ENCODE results near the gene FAM193A. TPM values are rescaled to one million over a fixed set of nuclear protein-coding genes. Genes with fewer than 3 reads are reported as not detected.

Gene FAM193A
- polyA plus RNA-seq, 1 experiment = 5.9 TPM

- Histone ChIP-seq H3K4me3 (ENCODE audit: low read depth, low read length) (no peak overlapping the region), H3K27ac (ENCODE audit: low read depth, low read length) (no peak overlapping the region), H3K9me3 (ENCODE audit: control insufficient read depth, insufficient read depth, low read length) (no peaks in the 10 kb centered on the region; the same call in 1 of the 2 replicates), H3K27me3 (ENCODE audit: control insufficient read depth, insufficient read depth, low read length) (no peaks in the 10 kb centered on the region)
- ChIA-PET POLR2A (no interaction called here), CTCF (no interaction called here)
- no peak for DNase-seq (ENCODE audit: low read depth, low spot score)
- TF ChIP-seq, protein P1, sequence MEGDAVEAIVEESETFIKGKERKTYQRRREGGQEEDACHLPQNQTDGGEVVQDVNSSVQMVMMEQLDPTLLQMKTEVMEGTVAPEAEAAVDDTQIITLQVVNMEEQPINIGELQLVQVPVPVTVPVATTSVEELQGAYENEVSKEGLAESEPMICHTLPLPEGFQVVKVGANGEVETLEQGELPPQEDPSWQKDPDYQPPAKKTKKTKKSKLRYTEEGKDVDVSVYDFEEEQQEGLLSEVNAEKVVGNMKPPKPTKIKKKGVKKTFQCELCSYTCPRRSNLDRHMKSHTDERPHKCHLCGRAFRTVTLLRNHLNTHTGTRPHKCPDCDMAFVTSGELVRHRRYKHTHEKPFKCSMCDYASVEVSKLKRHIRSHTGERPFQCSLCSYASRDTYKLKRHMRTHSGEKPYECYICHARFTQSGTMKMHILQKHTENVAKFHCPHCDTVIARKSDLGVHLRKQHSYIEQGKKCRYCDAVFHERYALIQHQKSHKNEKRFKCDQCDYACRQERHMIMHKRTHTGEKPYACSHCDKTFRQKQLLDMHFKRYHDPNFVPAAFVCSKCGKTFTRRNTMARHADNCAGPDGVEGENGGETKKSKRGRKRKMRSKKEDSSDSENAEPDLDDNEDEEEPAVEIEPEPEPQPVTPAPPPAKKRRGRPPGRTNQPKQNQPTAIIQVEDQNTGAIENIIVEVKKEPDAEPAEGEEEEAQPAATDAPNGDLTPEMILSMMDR (IDR thresholded peaks at IDR 0.05; ENCODE audit: low read depth, low read length) = no peak
Measured at GRCh38 chr4:2689114-2689513, 152.7 kb downstream of the FAM193A start.

DNA sequence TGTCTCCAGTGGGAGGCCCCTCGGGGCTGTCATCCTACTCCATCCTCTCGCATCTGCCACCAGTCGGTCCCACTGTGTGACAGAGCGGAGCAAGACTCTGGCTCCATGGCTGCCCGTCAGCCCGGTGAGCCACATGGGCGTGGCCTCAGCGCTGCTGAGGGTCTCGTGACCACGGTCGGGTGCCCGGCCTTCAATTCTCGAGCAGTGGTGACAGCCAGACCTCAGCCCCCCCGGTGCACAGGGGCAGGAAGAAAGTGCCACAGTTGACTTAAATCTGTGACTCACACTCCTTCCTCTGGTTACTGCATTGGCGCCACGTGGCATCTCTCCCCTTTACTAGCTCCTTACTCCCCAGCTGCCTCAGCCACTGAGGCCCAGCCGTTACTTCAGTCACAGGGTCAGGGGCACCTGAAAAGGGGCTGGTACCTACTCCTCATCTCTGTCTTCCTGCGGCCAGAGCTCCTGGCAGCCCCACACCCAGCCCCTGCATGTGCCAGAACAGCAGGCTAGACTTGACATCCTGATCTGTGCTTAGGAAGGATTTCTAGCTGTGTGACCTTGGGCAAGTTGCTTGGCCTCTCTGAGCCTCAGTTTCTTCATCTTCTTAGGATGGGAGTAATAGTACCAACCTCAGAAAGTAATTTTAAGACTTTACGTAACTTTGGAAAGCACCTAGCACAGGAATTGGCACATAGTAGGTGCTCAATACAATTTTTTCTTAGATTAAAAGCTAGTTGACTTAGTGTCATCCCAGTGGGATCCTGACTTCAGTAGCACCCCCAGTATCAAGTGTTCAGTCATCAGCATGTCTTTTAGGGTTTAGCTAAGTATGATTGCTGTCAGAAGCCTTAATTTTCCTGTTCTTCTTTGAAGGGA lies 153.6 kb downstream of the FAM193A start:
- ChIA-PET CTCF (no interaction called here), POLR2A (no interaction called here)
- no peak for DNase-seq (ENCODE audit: low read depth, low spot score)
- TF ChIP-seq, protein P1 (IDR thresholded peaks at IDR 0.05; ENCODE audit: low read depth, low read length) = no peak
- no peak overlapping the region for H3K27ac ChIP-seq (ENCODE audit: low read depth, low read length)
- H3K9me3 ChIP-seq (ENCODE audit: control insufficient read depth, insufficient read depth, low read length) = no peaks in the 10 kb centered on the region; the same call in 1 of the 2 replicates
- no peaks in the 10 kb centered on the region for H3K27me3 ChIP-seq (ENCODE audit: control insufficient read depth, insufficient read depth, low read length)
- H3K4me3 ChIP-seq (ENCODE audit: low read depth, low read length) = no peak overlapping the region

DNA sequence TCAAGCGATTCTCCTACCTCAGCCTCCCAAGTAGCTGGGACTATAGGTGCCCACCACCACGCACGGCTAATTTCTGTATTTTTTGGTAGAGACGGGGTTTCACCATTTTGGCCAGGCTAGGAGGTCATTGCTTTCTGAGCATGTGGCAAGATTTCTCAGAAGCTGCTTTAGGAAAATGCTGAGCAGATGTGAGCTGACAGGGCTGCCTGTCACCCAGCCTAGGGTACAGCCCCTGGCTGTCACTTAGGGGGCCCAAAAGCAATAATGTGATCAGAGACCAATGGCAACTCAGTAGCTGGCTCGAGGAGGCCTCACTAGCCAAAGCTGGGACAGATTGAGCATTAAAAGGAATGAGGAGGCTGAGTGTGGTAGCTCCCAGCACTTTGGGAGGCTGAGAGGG lies 154.9 kb downstream of the FAM193A start:
- POLR2A ChIA-PET = interaction anchor here (0.7 kb wide), 1 partner anchor 175 kb away, joined by 6 read pairs; no protein-coding TSS in a partner anchor
- H3K9me3 ChIP-seq (ENCODE audit: control insufficient read depth, insufficient read depth, low read length) = no peaks in the 10 kb centered on the region; the same call in 1 of the 2 replicates
- CTCF ChIA-PET = no interaction called here

DNA sequence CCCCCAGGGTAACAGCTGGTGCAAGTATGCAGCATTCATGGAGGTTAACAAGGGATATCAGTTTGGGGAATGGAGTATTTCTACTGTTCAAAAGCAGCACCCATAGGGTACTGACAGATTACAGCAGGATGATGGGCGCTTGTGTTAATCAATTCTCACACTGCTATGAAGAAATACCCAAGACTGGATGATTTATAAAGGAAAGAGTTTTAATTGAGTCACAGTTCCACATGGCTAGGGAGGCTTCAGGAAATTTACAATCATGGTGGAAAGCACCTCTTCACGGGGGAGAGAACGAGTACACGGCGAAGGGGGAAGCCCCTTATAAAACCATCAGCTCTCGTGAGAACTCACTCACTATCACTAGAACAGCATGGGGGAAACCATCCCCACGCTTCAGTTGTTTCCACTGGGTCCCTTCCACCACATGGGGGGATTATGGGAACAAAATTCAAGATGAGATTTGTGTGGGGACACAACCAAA lies 155.5 kb downstream of the FAM193A start:
- TF ChIP-seq, protein P1 (IDR thresholded peaks at IDR 0.05; ENCODE audit: low read depth, low read length) = no peak
- no peak overlapping the region for H3K4me3 ChIP-seq (ENCODE audit: low read depth, low read length)
- POLR2A ChIA-PET = no interaction called here

More for the DNA sequence above, 154.9 kb downstream of the FAM193A start:
- no peak overlapping the region for H3K4me3 ChIP-seq (ENCODE audit: low read depth, low read length)
- H3K27me3 ChIP-seq (ENCODE audit: control insufficient read depth, insufficient read depth, low read length) = no peaks in the 10 kb centered on the region
- TF ChIP-seq, protein P1 (IDR thresholded peaks at IDR 0.05; ENCODE audit: low read depth, low read length) = no peak
- no peak for DNase-seq (ENCODE audit: low read depth, low spot score)
- H3K27ac ChIP-seq (ENCODE audit: low read depth, low read length) = no peak overlapping the region

GRCh38 chr4:2694691-2695090 lies 158.2 kb downstream of the FAM193A start:
- Histone ChIP-seq H3K4me3 (ENCODE audit: low read depth, low read length) (no peak overlapping the region), H3K27me3 (ENCODE audit: control insufficient read depth, insufficient read depth, low read length) (no peaks in the 10 kb centered on the region), H3K9me3 (ENCODE audit: control insufficient read depth, insufficient read depth, low read length) (no peaks in the 10 kb centered on the region; the same call in 1 of the 2 replicates), H3K27ac (ENCODE audit: low read depth, low read length) (no peak overlapping the region)
- POLR2A ChIA-PET = no interaction called here
- TF ChIP-seq, protein P1 (IDR thresholded peaks at IDR 0.05; ENCODE audit: low read depth, low read length) = no peak
- CTCF ChIA-PET = interaction anchor here (0.6 kb wide), 1 partner anchor 37 kb away, joined by 3 read pairs; no protein-coding TSS in a partner anchor
- DNase-seq (ENCODE audit: low read depth, low spot score) = no peak

More for the DNA sequence above, 155.5 kb downstream of the FAM193A start:
- CTCF ChIA-PET = no interaction called here
- DNase-seq (ENCODE audit: low read depth, low spot score) = no peak
- no peak overlapping the region for H3K27ac ChIP-seq (ENCODE audit: low read depth, low read length)
- H3K27me3 ChIP-seq (ENCODE audit: control insufficient read depth, insufficient read depth, low read length) = no peaks in the 10 kb centered on the region
- H3K9me3 ChIP-seq (ENCODE audit: control insufficient read depth, insufficient read depth, low read length) = no peaks in the 10 kb centered on the region; the same call in 1 of the 2 replicates

All from AG04450 (cell line).